Measurements from ENCODE around the gene BCLAF1. TPM values are rescaled to one million over a fixed set of nuclear protein-coding genes. Genes with fewer than 3 reads are reported as not detected.

Gene BCLAF1
- total RNA-seq, 1 experiment from 2014 or later, result 159 TPM

DNA sequence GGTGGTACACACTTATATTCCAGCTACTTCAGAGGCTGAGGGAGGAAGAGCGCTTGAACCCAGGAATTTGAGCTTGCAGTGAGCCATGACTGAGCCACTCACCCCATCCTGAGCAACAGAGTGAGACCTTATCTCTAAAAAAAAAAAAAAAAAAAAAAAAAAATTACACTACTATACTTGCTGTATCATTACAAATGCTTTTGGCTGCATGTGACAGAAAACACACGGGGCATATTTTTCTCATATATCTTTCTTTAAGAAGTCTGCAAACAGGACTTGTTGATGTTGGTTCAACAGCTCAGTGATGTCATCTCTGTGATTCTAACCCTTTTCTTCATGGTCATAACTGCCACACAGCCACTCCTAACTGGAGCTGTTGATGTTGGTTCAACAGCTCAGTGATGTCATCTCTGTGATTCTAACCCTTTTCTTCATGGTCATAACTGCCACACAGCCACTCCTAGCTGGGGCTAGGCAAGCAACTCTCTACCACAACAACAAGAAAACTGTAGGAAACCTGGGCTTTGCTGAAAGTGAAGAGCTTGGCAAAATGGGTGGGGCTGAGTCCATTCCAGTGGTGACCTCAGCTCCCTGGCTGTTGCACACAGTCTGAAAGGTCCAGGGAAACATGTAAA, 59.3 kb downstream of the BCLAF1 start:
- intact Hi-C loops (cut with micrococcal nuclease), result no loop called here
- Histone ChIP-seq H3K9ac (ENCODE audit: low read length) (no peak overlapping the region), H3K27me3 (ENCODE audit: insufficient read depth, low read length) (no peaks in the 10 kb centered on the region), H3K27ac (ENCODE audit: low read depth, low read length) (no peak overlapping the region), H3K36me3 (ENCODE audit: control insufficient read depth in 1 of 2, insufficient read depth in 2 of 2, low read length in 2 of 2) (no peaks in the 10 kb centered on the region; a peak in 1 of 4 replicates), H3K4me2 (ENCODE audit: low read length) (no peak overlapping the region), H2AFZ (ENCODE audit: low read depth, low read length, poor library complexity, severe bottlenecking) (no peak overlapping the region), H3K4me3 (replicated peaks in 1 of 2; ENCODE audit: low read depth in 1 of 2, low read length in 2 of 2) (no peak overlapping the region), H3K4me1 (ENCODE audit: control insufficient read depth in 1 of 2, insufficient read depth in 2 of 2, low read length in 2 of 2) (peaks cover 0 to 7% of the 10 kb centered on the region in 2 experiments; a peak in 1 of 4 replicates), H3K9me3 (ENCODE audit: control insufficient read depth in 1 of 2, insufficient read depth in 1 of 2, low read depth in 1 of 2, low read length in 2 of 2) (no peaks in the 10 kb centered on the region), H3K79me2 (ENCODE audit: insufficient read depth, low read length) (no peaks in the 10 kb centered on the region), H4K20me1 (ENCODE audit: insufficient read depth) (no peaks in the 10 kb centered on the region), H3K9me2 (ENCODE audit: insufficient read depth) (no peaks in the 10 kb centered on the region)
- TF ChIP-seq FOSL1 (IDR thresholded peaks at IDR 0.05; ENCODE audit: low read depth), result no peak
- no peak for TF ChIP-seq YY1 (IDR thresholded peaks at IDR 0.05; ENCODE audit: extremely low read depth, insufficient replicate concordance, low read depth, low read length)
- TF ChIP-seq, protein P1, sequence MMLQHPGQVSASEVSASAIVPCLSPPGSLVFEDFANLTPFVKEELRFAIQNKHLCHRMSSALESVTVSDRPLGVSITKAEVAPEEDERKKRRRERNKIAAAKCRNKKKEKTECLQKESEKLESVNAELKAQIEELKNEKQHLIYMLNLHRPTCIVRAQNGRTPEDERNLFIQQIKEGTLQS (IDR thresholded peaks at IDR 0.05), result no peak
- TF ChIP-seq EZH2phosphoT487 (IDR thresholded peaks at IDR 0.05; ENCODE audit: borderline replicate concordance), result no peak
- TF ChIP-seq CEBPB (IDR thresholded peaks at IDR 0.05; ENCODE audit: low read depth), result no peak
- TF ChIP-seq ZFX (IDR thresholded peaks at IDR 0.05), result no peak
- TF ChIP-seq POLR2A (IDR thresholded peaks at IDR 0.05; ENCODE audit: borderline replicate concordance, extremely low read depth, insufficient read depth, insufficient read length), result no peak
- TF ChIP-seq, protein P2, sequence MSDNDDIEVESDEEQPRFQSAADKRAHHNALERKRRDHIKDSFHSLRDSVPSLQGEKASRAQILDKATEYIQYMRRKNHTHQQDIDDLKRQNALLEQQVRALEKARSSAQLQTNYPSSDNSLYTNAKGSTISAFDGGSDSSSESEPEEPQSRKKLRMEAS (IDR thresholded peaks at IDR 0.05), result no peak
- BruUV-seq (replicated peaks), result no TSS peak
- ChIA-PET RAD21 (ENCODE audit: low non-redundant PET in 1 of 2, low total read pairs in 2 of 2, uncharacterized antibody in 2 of 2, unreplicated experiment in 2 of 2) (no interaction called here), CTCF (no interaction called here), POLR2A (no interaction called here)
- DNase-seq (ENCODE audit: low read depth, low spot score) (no peak), ATAC-seq (no peak)

DNA sequence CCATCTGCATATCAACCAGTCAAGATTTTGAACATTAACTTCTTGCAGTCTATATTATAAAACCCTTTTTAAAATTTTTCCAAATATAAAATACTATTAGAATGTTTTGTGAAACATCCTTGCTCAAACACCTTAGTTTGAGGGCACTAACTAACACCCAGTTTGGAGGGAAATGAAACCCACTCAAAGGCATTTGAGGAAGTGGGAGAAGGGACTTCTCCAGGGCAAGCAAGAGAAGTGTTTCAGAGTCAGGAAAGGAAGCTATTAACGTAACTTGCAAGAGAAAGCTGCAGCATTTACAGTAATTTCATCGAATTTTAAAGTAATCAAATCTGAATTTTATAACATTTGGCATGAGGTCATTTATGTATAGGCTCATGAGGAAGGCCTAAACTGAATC, 60.8 kb downstream of the BCLAF1 start:
- Histone ChIP-seq H3K4me1 (ENCODE audit: control insufficient read depth in 1 of 2, insufficient read depth in 2 of 2, low read length in 2 of 2) (peaks cover 0 to 7% of the 10 kb centered on the region in 2 experiments; a peak in 1 of 4 replicates), H3K4me2 (ENCODE audit: low read length) (no peak overlapping the region), H3K27me3 (ENCODE audit: insufficient read depth, low read length) (no peaks in the 10 kb centered on the region), H2AFZ (ENCODE audit: low read depth, low read length, poor library complexity, severe bottlenecking) (no peak overlapping the region), H3K36me3 (ENCODE audit: control insufficient read depth in 1 of 2, insufficient read depth in 2 of 2, low read length in 2 of 2) (no peaks in the 10 kb centered on the region; a peak in 1 of 4 replicates), H4K20me1 (ENCODE audit: insufficient read depth) (no peaks in the 10 kb centered on the region), H3K9ac (ENCODE audit: low read length) (no peak overlapping the region), H3K27ac (ENCODE audit: low read depth, low read length) (no peak overlapping the region), H3K9me3 (ENCODE audit: control insufficient read depth in 1 of 2, insufficient read depth in 1 of 2, low read depth in 1 of 2, low read length in 2 of 2) (no peaks in the 10 kb centered on the region), H3K79me2 (ENCODE audit: insufficient read depth, low read length) (no peaks in the 10 kb centered on the region), H3K4me3 (replicated peaks in 1 of 2; ENCODE audit: low read depth in 1 of 2, low read length in 2 of 2) (no peak overlapping the region), H3K9me2 (ENCODE audit: insufficient read depth) (no peaks in the 10 kb centered on the region)
- DNase-seq (ENCODE audit: low read depth, low spot score) (no peak), ATAC-seq (no peak)
- POLR2A ChIA-PET, result no interaction called here
- no peak for TF ChIP-seq YY1 (IDR thresholded peaks at IDR 0.05; ENCODE audit: extremely low read depth, insufficient replicate concordance, low read depth, low read length)
- BruUV-seq (replicated peaks), result no TSS peak
- intact Hi-C loops (cut with micrococcal nuclease), result loop anchor here (5.0 to 10.0 kb wide), 2 partner anchors 307 to 474 kb away; no protein-coding TSS in a partner anchor
- RAD21 ChIA-PET (ENCODE audit: low non-redundant PET in 1 of 2, low total read pairs in 2 of 2, uncharacterized antibody in 2 of 2, unreplicated experiment in 2 of 2), result no interaction called here
- CTCF ChIA-PET, result no interaction called here

Measured in HCT116 (cell line).